ENCODE results near the gene PERM1.
A peak's percentile ranks its signal among the peaks of the same experiment; 100 is the strongest.
"Not testable (repeated sequence)": the region's sequence is repeated elsewhere in the genome, so short reads cannot be mapped to it uniquely, and the experiment has no call there.

The PERM1 gene

DNA sequence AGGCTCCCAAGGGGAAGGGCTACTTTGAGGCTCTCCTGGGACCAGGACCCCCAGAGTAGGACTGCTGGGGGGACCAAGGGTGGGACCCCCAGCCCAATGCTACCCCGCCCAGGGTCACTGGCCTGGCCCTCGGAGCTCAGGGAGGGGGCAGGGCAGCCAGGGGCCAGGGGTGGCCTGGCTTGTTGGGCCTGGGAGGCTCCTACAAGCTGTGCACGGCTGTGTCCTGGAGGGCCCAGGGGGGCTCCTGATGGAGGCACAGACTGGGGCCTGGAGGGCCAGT is 15.8 kb upstream of the PERM1 start:
- DNase-seq = no peak

GRCh38 chr1:996851-997712 is 15.2 kb upstream of the PERM1 start:
- DNase-seq = no peak

DNA sequence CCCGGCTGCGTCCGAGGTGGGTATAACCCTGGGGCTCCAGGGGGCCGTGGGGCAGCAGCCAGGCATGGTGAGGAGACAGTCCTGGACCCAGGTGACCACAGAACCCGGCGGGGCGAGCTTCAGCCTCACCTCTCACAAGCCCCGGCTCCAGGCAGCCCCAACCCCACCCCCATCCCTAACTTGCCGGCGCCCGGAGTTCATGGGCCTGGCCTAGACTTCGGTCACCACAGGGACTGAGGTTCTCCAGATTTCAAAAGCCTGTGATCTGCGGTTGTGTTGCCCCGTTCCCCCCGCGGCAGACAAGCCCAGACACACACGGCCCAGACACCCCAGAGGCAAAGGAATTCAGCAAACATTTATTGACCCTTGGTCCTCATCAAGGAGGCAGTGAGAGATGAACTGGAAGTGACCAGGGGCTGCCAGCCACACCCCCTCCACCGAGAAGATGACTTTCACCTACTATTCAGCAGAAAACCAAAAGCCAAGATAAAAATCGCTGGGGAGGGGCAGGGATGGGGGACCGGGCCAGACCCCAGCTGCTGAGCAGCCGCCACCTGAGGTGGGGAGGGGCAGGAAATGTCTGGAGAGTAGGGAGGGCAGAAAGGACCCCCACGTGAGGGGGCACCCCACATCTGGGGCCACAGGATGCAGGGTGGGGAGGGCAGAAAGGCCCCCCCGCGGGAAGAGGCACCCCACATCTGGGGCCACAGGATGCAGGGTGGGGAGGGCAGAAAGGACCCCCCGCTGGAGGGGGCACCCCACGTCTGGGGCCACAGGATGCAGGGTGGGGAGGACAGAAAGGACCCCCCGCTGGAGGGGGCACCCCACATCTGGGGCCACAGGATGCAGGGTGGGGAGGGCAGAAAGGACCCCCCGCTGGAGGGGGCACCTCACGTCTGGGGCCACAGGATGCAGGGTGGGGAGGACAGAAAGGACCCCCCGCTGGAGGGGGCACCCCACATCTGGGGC is 14.1 kb upstream of the PERM1 start:
- DNase-seq = no peak

DNA sequence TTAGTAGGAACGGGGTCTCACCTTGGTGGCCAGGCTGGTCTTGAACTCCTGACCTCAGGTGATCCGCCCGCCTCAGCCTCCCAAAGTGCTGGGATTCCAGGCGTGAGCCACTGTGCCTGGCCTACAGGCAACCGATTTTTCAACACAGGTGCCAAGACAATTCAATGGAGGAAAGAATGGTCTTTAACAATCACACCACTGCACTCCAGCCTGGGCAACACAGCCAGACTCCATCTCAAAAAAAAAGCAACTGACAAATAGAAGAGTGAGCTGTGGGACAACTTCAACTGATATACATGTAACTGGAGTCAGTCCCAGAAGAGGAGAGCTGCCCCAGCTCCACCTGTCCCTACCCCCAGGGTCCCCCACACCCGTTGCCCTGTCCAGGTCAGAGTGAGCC is 12.7 kb upstream of the PERM1 start:
- DNase-seq = not testable (repeated sequence)

GRCh38 chr1:993379-993995 is 11.6 kb upstream of the PERM1 start:
- no peak for DNase-seq

DNA sequence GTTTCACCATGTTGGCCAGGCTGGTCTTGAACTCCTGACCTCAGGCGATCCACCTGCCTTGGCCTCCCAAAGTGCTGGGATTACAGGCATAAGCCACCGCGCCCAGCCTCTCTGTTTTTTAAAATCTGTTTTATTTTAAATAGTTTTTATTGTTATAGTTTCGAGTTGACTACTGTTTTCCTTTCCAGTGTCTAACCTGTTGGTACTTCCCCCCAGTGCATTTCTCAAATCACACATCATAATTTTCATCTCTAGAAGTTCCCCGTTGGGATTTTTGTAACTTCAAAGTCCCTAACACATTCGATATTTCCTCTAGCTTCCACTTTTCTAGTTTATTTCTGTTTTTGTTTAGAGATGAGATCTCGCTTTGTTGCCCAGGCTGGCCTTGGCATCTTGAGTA is 10.5 kb upstream of the PERM1 start:
- no peak for DNase-seq

DNA sequence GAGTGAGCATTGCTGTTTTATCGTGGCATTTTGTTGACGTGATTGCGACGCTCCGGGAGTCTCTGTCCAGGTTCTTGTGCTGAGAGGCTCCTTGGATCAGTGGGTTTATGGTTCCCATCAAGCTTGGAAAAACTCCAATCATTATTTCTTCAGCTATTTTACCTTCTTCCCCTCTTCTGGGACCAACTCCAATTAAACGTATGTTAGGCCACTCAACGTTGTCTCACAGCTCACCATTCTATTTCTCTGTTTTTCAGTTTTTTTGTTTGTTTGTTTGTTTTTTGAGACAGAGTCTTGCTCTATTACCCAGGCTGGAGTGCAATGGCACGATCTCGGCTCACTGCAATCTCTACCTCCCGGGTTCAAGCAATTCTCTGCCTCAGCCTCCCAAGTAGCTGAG is 10.0 kb upstream of the PERM1 start:
- no peak for DNase-seq

GRCh38 chr1:991275-991674 is 9.4 kb upstream of the PERM1 start:
- DNase-seq = not testable (repeated sequence)

GRCh38 chr1:988061-988460 is 6.2 kb upstream of the PERM1 start:
- DNase-seq = not testable (repeated sequence)

GRCh38 chr1:985126-985525 is 3.2 kb upstream of the PERM1 start:
- no peak for DNase-seq

GRCh38 chr1:984476-984814 is 2.6 kb upstream of the PERM1 start:
- DNase-seq = no peak

GRCh38 chr1:983798-984475 is 2.0 kb upstream of the PERM1 start:
- peak; percentile 36 for DNase-seq

DNA sequence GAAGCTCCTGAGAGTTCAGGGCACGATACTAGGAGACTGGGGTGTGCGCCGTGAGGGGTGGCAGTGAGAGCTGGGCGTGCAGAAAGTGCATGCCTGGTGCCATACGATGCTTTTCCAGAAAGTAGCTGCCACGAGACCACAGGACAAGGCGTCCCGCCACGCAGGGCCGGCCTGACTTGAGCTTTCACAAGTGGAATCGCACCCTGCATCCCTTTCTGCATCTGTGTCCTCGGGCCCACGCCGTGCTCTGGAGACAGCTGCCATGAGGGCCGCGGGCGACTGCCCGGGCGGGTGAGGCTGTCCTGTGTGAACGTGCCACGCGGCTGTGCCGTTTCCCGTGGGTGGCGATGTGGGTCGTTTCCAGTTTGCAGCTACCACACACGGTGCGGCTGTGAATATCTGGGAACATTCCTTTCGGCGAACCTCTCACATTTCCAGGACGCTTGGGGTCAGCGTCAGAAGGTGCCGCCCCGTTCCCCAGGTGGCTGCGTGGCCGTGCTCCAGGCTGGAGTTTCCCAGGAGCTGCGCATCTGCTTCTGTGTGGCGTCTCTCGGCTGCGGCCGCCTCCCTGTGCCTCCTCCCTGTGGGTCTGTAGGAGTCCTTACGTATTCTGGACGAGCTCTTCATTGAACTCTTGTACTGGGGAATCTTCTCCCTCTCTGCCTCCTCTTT is 1.0 kb upstream of the PERM1 start:
- DNase-seq = no peak

GRCh38 chr1:981491-981954 is 370 bp downstream of the PERM1 start:
- no peak for DNase-seq

GRCh38 chr1:980602-981395 is 1.1 kb downstream of the PERM1 start:
- DNase-seq = no peak

GRCh38 chr1:980137-980571 is 1.7 kb downstream of the PERM1 start:
- no peak for DNase-seq

GRCh38 chr1:979744-980072 is 2.2 kb downstream of the PERM1 start:
- no peak for DNase-seq

GRCh38 chr1:978835-979743 is 2.8 kb downstream of the PERM1 start:
- DNase-seq = no peak

- no peak for DNase-seq
Measured at GRCh38 chr1:978069-978834, 3.6 kb downstream of the PERM1 start.

DNA sequence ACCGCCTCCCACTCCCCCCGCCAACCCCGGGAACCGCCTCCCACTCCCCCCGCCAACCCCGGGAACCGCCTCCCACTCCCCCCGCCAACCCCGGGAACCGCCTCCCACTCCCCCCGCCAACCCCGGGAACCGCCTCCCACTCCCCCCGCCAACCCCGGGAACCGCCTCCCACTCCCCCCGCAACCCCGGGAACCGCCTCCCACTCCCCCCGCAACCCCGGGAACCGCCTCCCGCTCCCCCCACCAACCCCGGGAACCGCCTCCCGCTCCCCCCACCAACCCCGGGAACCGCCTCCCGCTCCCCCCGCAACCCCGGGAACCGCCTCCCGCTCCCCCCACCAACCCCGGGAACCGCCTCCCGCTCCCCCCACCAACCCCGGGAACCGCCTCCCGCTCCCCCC is 5.1 kb downstream of the PERM1 start:
- not testable (repeated sequence) for DNase-seq
